ENCODE data around the gene ZNF763. TPM values are rescaled to one million over a fixed set of nuclear protein-coding genes. Genes with fewer than 3 reads are reported as not detected.

Gene ZNF763
- total RNA-seq, 2 experiments from 2014 or later: 2.5 to 2.9 TPM

- H3K9me3 ChIP-seq (ENCODE audit: control insufficient read depth in 1 of 2, insufficient read depth in 1 of 2, low read length in 2 of 2): peaks cover 69 to 74% of the 10 kb centered on the region in 2 experiments
- no peaks in the 10 kb centered on the region for H3K4me1 ChIP-seq (ENCODE audit: insufficient read depth, low read length)
- CTCF ChIA-PET: no interaction called here
- H3K27ac Mint-ChIP-seq: no peak overlapping the region
- H3K27me3 Mint-ChIP-seq: no peaks in the 10 kb centered on the region
- peaks cover 13% of the 10 kb centered on the region for H3K9me3 Mint-ChIP-seq
- no peak for DNase-seq
- no peak overlapping the region for H3K4me3 ChIP-seq (ENCODE audit: low read length)
- no peaks in the 10 kb centered on the region for H3K27me3 ChIP-seq (ENCODE audit: control insufficient read depth in 1 of 2, insufficient read depth in 2 of 2, low read length in 2 of 2)
- intact Hi-C loops (cut with DNase I, micrococcal nuclease): loop anchor here in 1 of 2 experiments (5.0 kb wide), 1 partner anchor 40 kb away; no protein-coding TSS in a partner anchor
- no peaks in the 10 kb centered on the region for H3K4me1 Mint-ChIP-seq (ENCODE audit: low read depth)
- H3K27ac ChIP-seq (ENCODE audit: low read depth in 1 of 2, low read length in 2 of 2): no peak overlapping the region
- TF ChIP-seq CTCF (IDR thresholded peaks at IDR 0.05): no peak
- no peak overlapping the region for H3K4me3 Mint-ChIP-seq
- H3K36me3 Mint-ChIP-seq (ENCODE audit: low read depth): peaks cover 93% of the 10 kb centered on the region
- peaks cover 53% of the 10 kb centered on the region for H3K36me3 ChIP-seq (ENCODE audit: insufficient read depth, low read length)
- no peak for ATAC-seq (ENCODE audit: poor library complexity)
- POLR2A ChIA-PET: interaction anchor here (0.8 kb wide), 1 partner anchor 46 kb away, joined by 3 read pairs; no protein-coding TSS in a partner anchor
These were observed 22.6 kb upstream of the ZNF763 start for GRCh38 chr19:11942008-11942842.

- H3K27me3 Mint-ChIP-seq: no peaks in the 10 kb centered on the region
- peaks cover 56% of the 10 kb centered on the region for H3K36me3 ChIP-seq (ENCODE audit: insufficient read depth, low read length)
- H3K4me1 Mint-ChIP-seq (ENCODE audit: low read depth): no peaks in the 10 kb centered on the region
- DNase-seq: peak in 1 of 14 experiments; percentile 10
- H3K4me1 ChIP-seq (ENCODE audit: insufficient read depth, low read length): no peaks in the 10 kb centered on the region
- POLR2A ChIA-PET: interaction anchor here (0.8 kb wide), 1 partner anchor 45 kb away, joined by 3 read pairs; no protein-coding TSS in a partner anchor
- intact Hi-C loops (cut with DNase I, micrococcal nuclease): loop anchor here in 1 of 2 experiments (5.0 kb wide), 1 partner anchor 40 kb away; no protein-coding TSS in a partner anchor
- CTCF ChIA-PET: interaction anchor here (0.7 kb wide), 1 partner anchor 19 kb away, joined by 3 read pairs; no protein-coding TSS in a partner anchor
- no peak for TF ChIP-seq CTCF (IDR thresholded peaks at IDR 0.05)
- H3K36me3 Mint-ChIP-seq (ENCODE audit: low read depth): peaks cover 95% of the 10 kb centered on the region
- H3K9me3 ChIP-seq (ENCODE audit: control insufficient read depth in 1 of 2, insufficient read depth in 1 of 2, low read length in 2 of 2): peaks cover 64 to 74% of the 10 kb centered on the region in 2 experiments
- H3K27ac ChIP-seq (ENCODE audit: low read depth in 1 of 2, low read length in 2 of 2): no peak overlapping the region
- ATAC-seq (ENCODE audit: poor library complexity): no peak
- no peak overlapping the region for H3K4me3 Mint-ChIP-seq
- H3K27me3 ChIP-seq (ENCODE audit: control insufficient read depth in 1 of 2, insufficient read depth in 2 of 2, low read length in 2 of 2): no peaks in the 10 kb centered on the region
- H3K4me3 ChIP-seq (ENCODE audit: low read length): no peak overlapping the region
- H3K9me3 Mint-ChIP-seq: peaks cover 13% of the 10 kb centered on the region
- H3K27ac Mint-ChIP-seq: no peak overlapping the region
These were observed 22.1 kb upstream of the ZNF763 start for GRCh38 chr19:11942843-11943108.

GRCh38 chr19:11944656-11945055 is 20.2 kb upstream of the ZNF763 start:
- POLR2A ChIA-PET: no interaction called here
- Mint-ChIP-seq H3K9me3 (peaks cover 15% of the 10 kb centered on the region), H3K27ac (no peak overlapping the region), H3K27me3 (no peaks in the 10 kb centered on the region), H3K4me3 (no peak overlapping the region), H3K4me1 (ENCODE audit: low read depth) (no peaks in the 10 kb centered on the region), H3K36me3 (ENCODE audit: low read depth) (peaks cover 98% of the 10 kb centered on the region)
- DNase-seq: no peak
- intact Hi-C loops (cut with DNase I, micrococcal nuclease): loop anchor here in 1 of 2 experiments (5.0 kb wide), 1 partner anchor 38 kb away; no protein-coding TSS in a partner anchor
- Histone ChIP-seq H3K4me3 (ENCODE audit: low read length) (no peak overlapping the region), H3K27me3 (ENCODE audit: control insufficient read depth in 1 of 2, insufficient read depth in 2 of 2, low read length in 2 of 2) (no peaks in the 10 kb centered on the region), H3K9me3 (ENCODE audit: control insufficient read depth in 1 of 2, insufficient read depth in 1 of 2, low read length in 2 of 2) (peaks cover 66 to 88% of the 10 kb centered on the region in 2 experiments), H3K4me1 (ENCODE audit: insufficient read depth, low read length) (no peaks in the 10 kb centered on the region), H3K27ac (ENCODE audit: low read depth in 1 of 2, low read length in 2 of 2) (no peak overlapping the region), H3K36me3 (ENCODE audit: insufficient read depth, low read length) (peaks cover 71% of the 10 kb centered on the region)
- no peak for ATAC-seq (ENCODE audit: poor library complexity)
- no peak for TF ChIP-seq CTCF (IDR thresholded peaks at IDR 0.05)
- CTCF ChIA-PET: no interaction called here
